ENCODE results near the gene MITF. TPM values are rescaled to one million over a fixed set of nuclear protein-coding genes. Genes with fewer than 3 reads are reported as not detected.

The MITF gene
- total RNA-seq, 1 experiment from 2014 or later, result 1.9 TPM

GRCh38 chr3:69926385-69926784 lies 187.1 kb downstream of the MITF start (continued):
- TF ChIP-seq CTCF (IDR thresholded peaks at IDR 0.05 in 2 of 3, conservative IDR thresholded peaks at IDR 0.05 in 1 of 3; ENCODE audit: borderline replicate concordance in 1 of 3, insufficient read depth in 1 of 3, low read depth in 2 of 3, low read length in 2 of 3), result no peak
- no peak for TF ChIP-seq SRF (IDR thresholded peaks at IDR 0.05; ENCODE audit: low read depth)
- no peak for TF ChIP-seq SIN3A (IDR thresholded peaks at IDR 0.05; ENCODE audit: low read depth)
- TF ChIP-seq CBX3 (IDR thresholded peaks at IDR 0.05; ENCODE audit: low read depth), result no peak
- no peak for TF ChIP-seq CEBPB (IDR thresholded peaks at IDR 0.05; ENCODE audit: low read depth)
- TF ChIP-seq ZBTB33 (IDR thresholded peaks at IDR 0.05; ENCODE audit: extremely low read depth, insufficient replicate concordance, low read length), result no peak
- TF ChIP-seq POLR2A (IDR thresholded peaks at IDR 0.05; ENCODE audit: borderline replicate concordance, extremely low read depth, insufficient read depth, insufficient read length), result no peak

GRCh38 chr3:69927571-69927970 lies 188.3 kb downstream of the MITF start:
- RAD21 ChIA-PET (ENCODE audit: low non-redundant PET in 1 of 2, low total read pairs in 2 of 2, uncharacterized antibody in 2 of 2, unreplicated experiment in 2 of 2), result no interaction called here
- CTCF ChIA-PET, result no interaction called here
- no peak overlapping the region for H3K27ac ChIP-seq (ENCODE audit: low read depth, low read length)
- no peak for TF ChIP-seq CBX3 (IDR thresholded peaks at IDR 0.05; ENCODE audit: low read depth)
- TF ChIP-seq ELF1 (IDR thresholded peaks at IDR 0.05; ENCODE audit: borderline replicate concordance, low read depth), result no peak
- TF ChIP-seq JUND (IDR thresholded peaks at IDR 0.05), result no peak
- no peak for TF ChIP-seq POLR2AphosphoS5 (IDR thresholded peaks at IDR 0.05; ENCODE audit: low read depth, low read length)
- no peak for TF ChIP-seq ZNF274 (IDR thresholded peaks at IDR 0.05; ENCODE audit: low read depth, low read length)
- no peak for TF ChIP-seq YY1 (IDR thresholded peaks at IDR 0.05; ENCODE audit: extremely low read depth, insufficient replicate concordance, low read depth, low read length)
- TF ChIP-seq SP1 (IDR thresholded peaks at IDR 0.05; ENCODE audit: low read depth), result no peak
- no peak for TF ChIP-seq SIN3A (IDR thresholded peaks at IDR 0.05; ENCODE audit: low read depth)
- TF ChIP-seq SRF (IDR thresholded peaks at IDR 0.05; ENCODE audit: low read depth), result no peak
- no peak for TF ChIP-seq EGR1 (IDR thresholded peaks at IDR 0.05; ENCODE audit: low read depth)
- no peaks in the 10 kb centered on the region for H3K79me2 ChIP-seq (ENCODE audit: insufficient read depth, low read length)
- no peaks in the 10 kb centered on the region for H4K20me1 ChIP-seq (ENCODE audit: insufficient read depth)
- no peaks in the 10 kb centered on the region for H3K36me3 ChIP-seq (ENCODE audit: control insufficient read depth in 1 of 2, insufficient read depth in 2 of 2, low read length in 2 of 2)
- ATAC-seq (no peak), DNase-seq (ENCODE audit: low read depth, low spot score) (no peak)
- no peak overlapping the region for H2AFZ ChIP-seq (ENCODE audit: low read depth, low read length, poor library complexity, severe bottlenecking)
- H3K9ac ChIP-seq (ENCODE audit: low read length), result no peak overlapping the region
- H3K9me2 ChIP-seq (ENCODE audit: insufficient read depth), result no peaks in the 10 kb centered on the region
- H3K4me3 ChIP-seq (replicated peaks in 1 of 2; ENCODE audit: low read depth in 1 of 2, low read length in 2 of 2), result no peak overlapping the region
- no peak overlapping the region for H3K4me2 ChIP-seq (ENCODE audit: low read length)
- intact Hi-C loops (cut with micrococcal nuclease), result no loop called here
- POLR2A ChIA-PET, result no interaction called here
- H3K4me1 ChIP-seq (ENCODE audit: control insufficient read depth in 1 of 2, insufficient read depth in 2 of 2, low read length in 2 of 2), result no peaks in the 10 kb centered on the region
- BruUV-seq (replicated peaks), result no TSS peak
- no peaks in the 10 kb centered on the region; the same call in 1 of the 2 replicates for H3K27me3 ChIP-seq (ENCODE audit: insufficient read depth, low read length)
- H3K9me3 ChIP-seq (ENCODE audit: control insufficient read depth in 1 of 2, insufficient read depth in 1 of 2, low read depth in 1 of 2, low read length in 2 of 2), result no peaks in the 10 kb centered on the region

All from HCT116 (cell line).